ENCODE measurements around the gene FAAH2. TPM values are rescaled to one million over a fixed set of nuclear protein-coding genes. Genes with fewer than 3 reads are reported as not detected.

Gene FAAH2, protein sequence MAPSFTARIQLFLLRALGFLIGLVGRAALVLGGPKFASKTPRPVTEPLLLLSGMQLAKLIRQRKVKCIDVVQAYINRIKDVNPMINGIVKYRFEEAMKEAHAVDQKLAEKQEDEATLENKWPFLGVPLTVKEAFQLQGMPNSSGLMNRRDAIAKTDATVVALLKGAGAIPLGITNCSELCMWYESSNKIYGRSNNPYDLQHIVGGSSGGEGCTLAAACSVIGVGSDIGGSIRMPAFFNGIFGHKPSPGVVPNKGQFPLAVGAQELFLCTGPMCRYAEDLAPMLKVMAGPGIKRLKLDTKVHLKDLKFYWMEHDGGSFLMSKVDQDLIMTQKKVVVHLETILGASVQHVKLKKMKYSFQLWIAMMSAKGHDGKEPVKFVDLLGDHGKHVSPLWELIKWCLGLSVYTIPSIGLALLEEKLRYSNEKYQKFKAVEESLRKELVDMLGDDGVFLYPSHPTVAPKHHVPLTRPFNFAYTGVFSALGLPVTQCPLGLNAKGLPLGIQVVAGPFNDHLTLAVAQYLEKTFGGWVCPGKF
- 0.05 and 0.23 TPM in 2 replicates for polyA plus RNA-seq (2012; rRNA removed)
- 0.05 and 0.09 TPM in 2 replicates for polyA plus RNA-seq (2012; cell fraction: cytosol; rRNA removed)
- polyA plus RNA-seq (2012; cell fraction: nucleus; rRNA removed), result 0.47 and 0.79 TPM in 2 replicates

DNA sequence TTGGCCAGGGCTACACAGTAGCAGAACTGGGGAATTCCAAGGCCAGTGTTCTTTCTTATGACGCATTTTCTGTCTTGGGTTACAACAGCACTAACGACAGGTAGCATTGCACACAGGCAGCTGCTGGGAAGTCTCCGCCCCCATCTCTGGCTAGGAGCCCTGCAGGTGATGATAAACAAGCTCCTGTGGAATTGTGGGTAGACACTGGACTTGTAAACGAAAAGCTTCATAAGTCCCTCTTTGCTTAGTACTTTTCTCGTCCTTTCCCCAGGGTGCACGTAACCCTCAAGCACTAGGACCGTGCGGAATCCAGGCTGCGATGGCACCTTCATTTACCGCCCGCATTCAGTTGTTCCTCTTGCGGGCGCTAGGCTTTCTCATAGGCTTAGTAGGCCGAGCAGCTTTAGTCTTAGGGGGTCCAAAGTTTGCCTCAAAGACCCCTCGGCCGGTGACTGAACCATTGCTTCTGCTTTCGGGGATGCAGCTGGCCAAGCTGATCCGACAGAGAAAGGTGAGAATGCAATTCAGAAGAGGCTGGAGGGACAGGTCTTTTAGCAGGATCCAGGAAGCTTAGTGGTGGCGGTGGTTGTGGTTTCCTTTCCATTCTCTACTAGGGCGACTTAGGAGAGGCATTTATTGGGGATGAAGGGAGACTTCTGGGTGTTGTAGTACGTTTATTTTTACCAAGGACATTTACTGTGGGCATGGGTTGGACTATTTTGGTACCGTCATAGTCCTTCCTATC, at the start of gene FAAH2:
Gene FAAH2, plus strand, starts transcription at position 200 of the 745 bp plus-strand sequence. Its CDS starts 120 bp downstream, at position 320.
- Histone ChIP-seq H3K27me3 (ENCODE audit: insufficient read depth) (no peaks in the 10 kb centered on the region; the same call in 1 of the 2 replicates), H3K79me2 (ENCODE audit: insufficient read depth) (no peaks in the 10 kb centered on the region), H3K27ac (ENCODE audit: low read depth in 2 of 2, low read length in 1 of 2) (no peak within 1 kb of the TSS), H3F3A (replicated peaks; ENCODE audit: insufficient read depth) (no peaks in the 10 kb centered on the region), H2AFZ (ENCODE audit: low read depth) (no peak within 1 kb of the TSS), H3K9me3 (no peaks in the 10 kb centered on the region), H3K4me1 (ENCODE audit: control insufficient read depth in 1 of 2, insufficient read depth in 2 of 2, low read depth in 1 of 2, low read length in 1 of 2) (no peaks in the 10 kb centered on the region; a peak in 1 of 4 replicates), H3K9ac (no peak within 1 kb of the TSS), H3K36me3 (replicated peaks in 1 of 2; ENCODE audit: control insufficient read depth in 1 of 2, insufficient read depth in 2 of 2, low read length in 1 of 2) (no peaks in the 10 kb centered on the region), H3K9me2 (no peaks in the 10 kb centered on the region), H4K20me1 (ENCODE audit: insufficient read depth) (no peaks in the 10 kb centered on the region), H3K4me2 (no peak within 1 kb of the TSS), H3K4me3 (ENCODE audit: low read depth in 2 of 2, low read length in 1 of 2) (peak within 1 kb of the TSS in 1 of 2 experiments; percentile 19; a peak in 1 of 4 replicates)
- CTCF ChIA-PET, result no interaction called here
- 5% methylated on average over 21 of the region's 22 CpGs for WGBS (ENCODE audit: low lambda C conversion rate)
- TF ChIP-seq, protein P1, sequence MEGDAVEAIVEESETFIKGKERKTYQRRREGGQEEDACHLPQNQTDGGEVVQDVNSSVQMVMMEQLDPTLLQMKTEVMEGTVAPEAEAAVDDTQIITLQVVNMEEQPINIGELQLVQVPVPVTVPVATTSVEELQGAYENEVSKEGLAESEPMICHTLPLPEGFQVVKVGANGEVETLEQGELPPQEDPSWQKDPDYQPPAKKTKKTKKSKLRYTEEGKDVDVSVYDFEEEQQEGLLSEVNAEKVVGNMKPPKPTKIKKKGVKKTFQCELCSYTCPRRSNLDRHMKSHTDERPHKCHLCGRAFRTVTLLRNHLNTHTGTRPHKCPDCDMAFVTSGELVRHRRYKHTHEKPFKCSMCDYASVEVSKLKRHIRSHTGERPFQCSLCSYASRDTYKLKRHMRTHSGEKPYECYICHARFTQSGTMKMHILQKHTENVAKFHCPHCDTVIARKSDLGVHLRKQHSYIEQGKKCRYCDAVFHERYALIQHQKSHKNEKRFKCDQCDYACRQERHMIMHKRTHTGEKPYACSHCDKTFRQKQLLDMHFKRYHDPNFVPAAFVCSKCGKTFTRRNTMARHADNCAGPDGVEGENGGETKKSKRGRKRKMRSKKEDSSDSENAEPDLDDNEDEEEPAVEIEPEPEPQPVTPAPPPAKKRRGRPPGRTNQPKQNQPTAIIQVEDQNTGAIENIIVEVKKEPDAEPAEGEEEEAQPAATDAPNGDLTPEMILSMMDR (IDR thresholded peaks at IDR 0.05), result no peak
- TF ChIP-seq TEAD4 (IDR thresholded peaks at IDR 0.05; ENCODE audit: borderline replicate concordance, insufficient read depth) (no peak), POLR2AphosphoS5 (IDR thresholded peaks at IDR 0.05; ENCODE audit: low read depth, low read length) (no peak), GATA2 (CRISPR knock-in tag; IDR thresholded peaks at IDR 0.05) (no peak)
- TF ChIP-seq, protein P2, sequence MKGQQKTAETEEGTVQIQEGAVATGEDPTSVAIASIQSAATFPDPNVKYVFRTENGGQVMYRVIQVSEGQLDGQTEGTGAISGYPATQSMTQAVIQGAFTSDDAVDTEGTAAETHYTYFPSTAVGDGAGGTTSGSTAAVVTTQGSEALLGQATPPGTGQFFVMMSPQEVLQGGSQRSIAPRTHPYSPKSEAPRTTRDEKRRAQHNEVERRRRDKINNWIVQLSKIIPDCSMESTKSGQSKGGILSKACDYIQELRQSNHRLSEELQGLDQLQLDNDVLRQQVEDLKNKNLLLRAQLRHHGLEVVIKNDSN (IDR thresholded peaks at IDR 0.05; ENCODE audit: borderline replicate concordance, low read depth), result no peak
- TF ChIP-seq, protein P3, sequence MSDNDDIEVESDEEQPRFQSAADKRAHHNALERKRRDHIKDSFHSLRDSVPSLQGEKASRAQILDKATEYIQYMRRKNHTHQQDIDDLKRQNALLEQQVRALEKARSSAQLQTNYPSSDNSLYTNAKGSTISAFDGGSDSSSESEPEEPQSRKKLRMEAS (IDR thresholded peaks at IDR 0.05; ENCODE audit: low read depth), result no peak
- DNase-seq, result no peak
- POLR2A ChIA-PET, result no interaction called here

DNA sequence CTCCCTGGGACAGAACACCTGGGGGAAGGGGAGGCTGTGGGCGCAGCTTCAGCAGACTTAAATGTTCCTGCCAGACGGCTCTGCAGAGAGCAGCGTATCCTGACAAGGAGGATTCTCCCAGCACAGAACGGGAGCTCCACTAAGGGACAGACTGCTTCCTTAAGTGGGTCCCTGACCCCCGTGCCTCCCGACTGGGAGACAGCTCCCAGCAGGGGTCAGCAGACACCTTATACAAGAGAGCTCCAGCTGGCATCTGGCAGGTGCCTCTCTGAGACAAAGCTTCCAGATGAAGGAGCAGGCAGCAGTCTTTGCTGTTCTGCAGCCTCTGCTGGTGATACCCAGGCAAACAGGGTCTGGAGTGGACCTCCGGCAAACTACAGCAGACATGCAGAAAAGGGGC, 44.5 kb upstream of the FAAH2 start:
- no peaks in the 10 kb centered on the region for H4K20me1 ChIP-seq (ENCODE audit: insufficient read depth)
- no peaks in the 10 kb centered on the region for H3K36me3 ChIP-seq (replicated peaks in 1 of 2; ENCODE audit: control insufficient read depth in 1 of 2, insufficient read depth in 2 of 2, low read length in 1 of 2)
- 46% methylated on average over 3 of the region's 7 CpGs for WGBS (ENCODE audit: low lambda C conversion rate)
- no peak overlapping the region for H3K4me3 ChIP-seq (ENCODE audit: low read depth in 2 of 2, low read length in 1 of 2)
- no peak overlapping the region for H3K27ac ChIP-seq (ENCODE audit: low read depth in 2 of 2, low read length in 1 of 2)
- no peaks in the 10 kb centered on the region; the same call in 1 of the 2 replicates for H3K9me3 ChIP-seq
- no peaks in the 10 kb centered on the region for H3K9me2 ChIP-seq
- H3K4me1 ChIP-seq (ENCODE audit: control insufficient read depth in 1 of 2, insufficient read depth in 2 of 2, low read depth in 1 of 2, low read length in 1 of 2), result no peaks in the 10 kb centered on the region
- no peak overlapping the region for H3K9ac ChIP-seq
- H2AFZ ChIP-seq (ENCODE audit: low read depth), result no peak overlapping the region
- no peaks in the 10 kb centered on the region for H3K79me2 ChIP-seq (ENCODE audit: insufficient read depth)
- ChIA-PET CTCF (no interaction called here), POLR2A (no interaction called here)
- H3K4me2 ChIP-seq, result no peak overlapping the region
- no peaks in the 10 kb centered on the region for H3K27me3 ChIP-seq (ENCODE audit: insufficient read depth)
- H3F3A ChIP-seq (replicated peaks; ENCODE audit: insufficient read depth), result no peaks in the 10 kb centered on the region
- DNase-seq, result no peak
- no peak for TF ChIP-seq POLR2AphosphoS5 (IDR thresholded peaks at IDR 0.05; ENCODE audit: low read depth, low read length)
- TF ChIP-seq, protein P2 (IDR thresholded peaks at IDR 0.05; ENCODE audit: borderline replicate concordance, low read depth), result no peak
- TF ChIP-seq YY1 (IDR thresholded peaks at IDR 0.05; ENCODE audit: low read depth), result no peak
- TF ChIP-seq EZH2phosphoT487 (IDR thresholded peaks at IDR 0.05; ENCODE audit: borderline replicate concordance, low read depth), result no peak
- TF ChIP-seq, protein P4, sequence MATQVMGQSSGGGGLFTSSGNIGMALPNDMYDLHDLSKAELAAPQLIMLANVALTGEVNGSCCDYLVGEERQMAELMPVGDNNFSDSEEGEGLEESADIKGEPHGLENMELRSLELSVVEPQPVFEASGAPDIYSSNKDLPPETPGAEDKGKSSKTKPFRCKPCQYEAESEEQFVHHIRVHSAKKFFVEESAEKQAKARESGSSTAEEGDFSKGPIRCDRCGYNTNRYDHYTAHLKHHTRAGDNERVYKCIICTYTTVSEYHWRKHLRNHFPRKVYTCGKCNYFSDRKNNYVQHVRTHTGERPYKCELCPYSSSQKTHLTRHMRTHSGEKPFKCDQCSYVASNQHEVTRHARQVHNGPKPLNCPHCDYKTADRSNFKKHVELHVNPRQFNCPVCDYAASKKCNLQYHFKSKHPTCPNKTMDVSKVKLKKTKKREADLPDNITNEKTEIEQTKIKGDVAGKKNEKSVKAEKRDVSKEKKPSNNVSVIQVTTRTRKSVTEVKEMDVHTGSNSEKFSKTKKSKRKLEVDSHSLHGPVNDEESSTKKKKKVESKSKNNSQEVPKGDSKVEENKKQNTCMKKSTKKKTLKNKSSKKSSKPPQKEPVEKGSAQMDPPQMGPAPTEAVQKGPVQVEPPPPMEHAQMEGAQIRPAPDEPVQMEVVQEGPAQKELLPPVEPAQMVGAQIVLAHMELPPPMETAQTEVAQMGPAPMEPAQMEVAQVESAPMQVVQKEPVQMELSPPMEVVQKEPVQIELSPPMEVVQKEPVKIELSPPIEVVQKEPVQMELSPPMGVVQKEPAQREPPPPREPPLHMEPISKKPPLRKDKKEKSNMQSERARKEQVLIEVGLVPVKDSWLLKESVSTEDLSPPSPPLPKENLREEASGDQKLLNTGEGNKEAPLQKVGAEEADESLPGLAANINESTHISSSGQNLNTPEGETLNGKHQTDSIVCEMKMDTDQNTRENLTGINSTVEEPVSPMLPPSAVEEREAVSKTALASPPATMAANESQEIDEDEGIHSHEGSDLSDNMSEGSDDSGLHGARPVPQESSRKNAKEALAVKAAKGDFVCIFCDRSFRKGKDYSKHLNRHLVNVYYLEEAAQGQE (IDR thresholded peaks at IDR 0.05; ENCODE audit: low read depth, low read length), result no peak
- no peak for TF ChIP-seq JUND (IDR thresholded peaks at IDR 0.05)
- no peak for TF ChIP-seq GABPA (IDR thresholded peaks at IDR 0.05; ENCODE audit: low read depth)
- TF ChIP-seq, protein P3 (IDR thresholded peaks at IDR 0.05; ENCODE audit: low read depth), result no peak
- no peak for TF ChIP-seq FOXJ3 (CRISPR knock-in tag; IDR thresholded peaks at IDR 0.05)
- no peak for TF ChIP-seq SIN3A (IDR thresholded peaks at IDR 0.05; ENCODE audit: borderline replicate concordance, low read depth, low read length)
